ENCODE data around the gene FFAR1.

Gene FFAR1

DNA sequence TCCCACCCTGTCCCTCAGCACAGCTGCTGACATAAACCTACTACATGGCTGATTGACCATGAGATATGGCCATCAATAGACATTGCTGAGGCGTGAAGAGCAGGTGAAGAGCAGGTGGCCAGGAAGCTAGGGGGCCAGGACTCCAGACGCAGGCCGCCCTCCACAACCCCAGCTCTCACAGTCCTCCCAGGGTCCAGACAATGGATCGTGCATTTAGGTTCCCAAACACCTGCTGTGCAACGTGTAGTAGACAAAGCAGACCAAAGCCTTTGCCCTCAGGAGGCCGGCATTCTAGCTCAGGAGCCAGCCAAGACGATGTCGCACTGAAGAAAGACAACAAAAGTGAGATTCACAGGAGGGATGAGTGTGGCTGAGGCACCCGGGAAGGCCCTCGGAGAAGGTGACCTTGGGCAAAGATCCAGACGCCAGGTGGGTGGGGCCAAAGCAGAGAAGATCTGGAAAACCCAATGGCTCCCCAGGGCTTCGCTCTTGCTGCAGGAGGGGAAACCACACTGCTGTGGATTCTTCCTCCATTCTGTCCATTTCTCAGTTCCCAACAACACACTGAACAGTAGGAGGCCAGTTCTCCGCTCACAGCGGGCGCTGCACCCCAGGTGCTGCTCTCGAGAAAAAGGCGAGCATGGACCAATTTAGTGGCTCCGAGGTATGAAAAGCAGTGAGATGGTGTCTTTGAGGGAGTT, 1.4 kb downstream of the FFAR1 start:
- peaks cover 19% of the 10 kb centered on the region for H3K4me1 ChIP-seq (ENCODE audit: insufficient read depth, low read length)
- peaks cover 19% of the 10 kb centered on the region for H3K27me3 ChIP-seq (ENCODE audit: insufficient read depth, low read length, poor library complexity)
- no peak for ATAC-seq (ENCODE audit: insufficient read depth, low read depth)
- no peak overlapping the region for H3K27ac ChIP-seq (ENCODE audit: low read length)
- no peak overlapping the region for H3K4me2 ChIP-seq (ENCODE audit: insufficient read depth, low read length)
- H3K9me3 ChIP-seq (ENCODE audit: insufficient read depth, low read length, severe bottlenecking): no peaks in the 10 kb centered on the region
- no peak overlapping the region for H2AFZ ChIP-seq (ENCODE audit: low read depth, low read length)
- TF ChIP-seq, protein P1, sequence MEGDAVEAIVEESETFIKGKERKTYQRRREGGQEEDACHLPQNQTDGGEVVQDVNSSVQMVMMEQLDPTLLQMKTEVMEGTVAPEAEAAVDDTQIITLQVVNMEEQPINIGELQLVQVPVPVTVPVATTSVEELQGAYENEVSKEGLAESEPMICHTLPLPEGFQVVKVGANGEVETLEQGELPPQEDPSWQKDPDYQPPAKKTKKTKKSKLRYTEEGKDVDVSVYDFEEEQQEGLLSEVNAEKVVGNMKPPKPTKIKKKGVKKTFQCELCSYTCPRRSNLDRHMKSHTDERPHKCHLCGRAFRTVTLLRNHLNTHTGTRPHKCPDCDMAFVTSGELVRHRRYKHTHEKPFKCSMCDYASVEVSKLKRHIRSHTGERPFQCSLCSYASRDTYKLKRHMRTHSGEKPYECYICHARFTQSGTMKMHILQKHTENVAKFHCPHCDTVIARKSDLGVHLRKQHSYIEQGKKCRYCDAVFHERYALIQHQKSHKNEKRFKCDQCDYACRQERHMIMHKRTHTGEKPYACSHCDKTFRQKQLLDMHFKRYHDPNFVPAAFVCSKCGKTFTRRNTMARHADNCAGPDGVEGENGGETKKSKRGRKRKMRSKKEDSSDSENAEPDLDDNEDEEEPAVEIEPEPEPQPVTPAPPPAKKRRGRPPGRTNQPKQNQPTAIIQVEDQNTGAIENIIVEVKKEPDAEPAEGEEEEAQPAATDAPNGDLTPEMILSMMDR (IDR thresholded peaks at IDR 0.05; ENCODE audit: borderline replicate concordance, extremely low read depth, low read length, poor library complexity, severe bottlenecking): no peak
- no peak for TF ChIP-seq EZH2 (IDR thresholded peaks at IDR 0.05; ENCODE audit: borderline replicate concordance, low read depth, low read length, severe bottlenecking)
- no peaks in the 10 kb centered on the region for H3K79me2 ChIP-seq (ENCODE audit: insufficient read depth, low read length)
- no peak overlapping the region for H3K4me3 ChIP-seq (ENCODE audit: low read depth in 1 of 2, low read length in 2 of 2)
- no peaks in the 10 kb centered on the region for H3K36me3 ChIP-seq (ENCODE audit: insufficient read depth, low read length)
- no peak for DNase-seq
- H4K20me1 ChIP-seq (ENCODE audit: insufficient read depth, low read length): no peaks in the 10 kb centered on the region
- H3K9ac ChIP-seq (ENCODE audit: low read depth, low read length): no peak overlapping the region

DNA sequence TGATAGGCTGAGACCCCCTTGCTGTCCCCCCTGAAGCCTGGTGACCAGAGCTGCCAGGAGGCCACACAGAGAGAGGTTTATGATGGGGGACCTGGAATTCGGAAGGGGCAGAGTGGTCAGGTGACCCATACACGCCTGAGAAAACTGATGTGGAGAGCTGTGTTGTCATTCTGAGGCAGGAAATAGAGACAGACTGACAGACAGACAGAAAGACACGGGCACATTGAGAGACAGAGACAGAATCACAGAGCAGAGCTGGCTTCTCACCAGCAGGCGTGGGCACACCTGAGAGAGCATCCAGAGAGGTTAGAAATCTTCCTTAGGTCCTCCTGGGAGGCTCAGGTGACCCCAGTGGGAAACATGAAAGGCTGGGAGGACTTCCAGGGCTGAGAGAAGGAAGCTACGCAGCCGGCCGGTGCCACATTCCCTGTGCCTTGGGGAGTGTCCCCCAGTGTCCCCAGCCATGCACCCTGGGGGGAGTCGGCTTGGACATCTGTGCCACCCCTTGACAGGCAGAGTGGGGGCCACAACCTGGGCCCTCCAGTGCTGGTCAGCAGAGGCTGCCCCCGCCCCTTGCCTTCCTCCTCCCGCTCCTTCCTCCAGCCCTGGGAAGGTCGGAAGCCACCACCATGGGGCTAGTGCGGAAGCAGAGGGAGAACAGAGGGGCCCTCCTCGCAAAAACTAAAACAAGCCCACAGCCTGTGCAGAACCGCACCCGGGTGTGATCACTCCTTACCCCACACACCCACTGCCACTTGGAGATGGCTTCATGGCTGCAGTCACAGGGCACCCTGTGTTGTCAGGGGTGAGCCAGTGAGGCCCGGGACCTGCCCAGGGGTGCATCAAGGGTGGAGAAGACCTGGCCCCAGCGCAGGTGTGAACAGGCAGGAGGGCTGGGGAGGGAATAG, 2.2 kb downstream of the FFAR1 start:
- Histone ChIP-seq H3K4me1 (ENCODE audit: insufficient read depth, low read length) (peaks cover 19% of the 10 kb centered on the region), H3K27ac (ENCODE audit: low read length) (no peak overlapping the region), H3K9me3 (ENCODE audit: insufficient read depth, low read length, severe bottlenecking) (no peaks in the 10 kb centered on the region), H3K4me2 (ENCODE audit: insufficient read depth, low read length) (no peak overlapping the region), H4K20me1 (ENCODE audit: insufficient read depth, low read length) (no peaks in the 10 kb centered on the region), H2AFZ (ENCODE audit: low read depth, low read length) (no peak overlapping the region), H3K79me2 (ENCODE audit: insufficient read depth, low read length) (no peaks in the 10 kb centered on the region), H3K4me3 (ENCODE audit: low read depth in 1 of 2, low read length in 2 of 2) (no peak overlapping the region), H3K36me3 (ENCODE audit: insufficient read depth, low read length) (no peaks in the 10 kb centered on the region), H3K27me3 (ENCODE audit: insufficient read depth, low read length, poor library complexity) (peaks cover 19% of the 10 kb centered on the region), H3K9ac (ENCODE audit: low read depth, low read length) (no peak overlapping the region)
- ATAC-seq (ENCODE audit: insufficient read depth, low read depth) (no peak), DNase-seq (no peak)
- no peak for TF ChIP-seq EZH2 (IDR thresholded peaks at IDR 0.05; ENCODE audit: borderline replicate concordance, low read depth, low read length, severe bottlenecking)
- TF ChIP-seq, protein P1 (IDR thresholded peaks at IDR 0.05; ENCODE audit: borderline replicate concordance, extremely low read depth, low read length, poor library complexity, severe bottlenecking): no peak

DNA sequence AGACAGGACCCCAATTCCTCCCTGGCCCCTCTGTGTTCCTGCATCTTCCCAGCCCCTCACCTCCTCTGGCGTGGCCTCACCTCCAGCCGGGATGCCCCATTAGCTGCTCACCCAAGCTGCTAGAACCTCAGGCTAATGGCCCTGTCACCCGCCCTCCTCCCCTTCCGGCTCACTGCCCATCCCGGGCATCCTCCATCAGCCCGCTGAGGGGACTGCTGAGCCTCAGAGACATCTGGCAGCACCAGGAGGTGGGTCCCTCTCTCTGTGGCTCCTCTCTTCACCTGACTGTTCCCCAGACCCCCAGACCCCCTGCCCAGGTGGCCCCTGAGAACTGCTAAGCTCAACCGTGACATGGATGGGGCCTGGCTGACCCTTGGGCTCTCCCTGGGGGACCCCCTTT, 2.9 kb downstream of the FFAR1 start:
- Histone ChIP-seq H3K79me2 (ENCODE audit: insufficient read depth, low read length) (no peaks in the 10 kb centered on the region), H3K27me3 (ENCODE audit: insufficient read depth, low read length, poor library complexity) (peaks cover 19% of the 10 kb centered on the region), H3K4me2 (ENCODE audit: insufficient read depth, low read length) (no peak overlapping the region), H3K4me3 (ENCODE audit: low read depth in 1 of 2, low read length in 2 of 2) (no peak overlapping the region), H3K9ac (ENCODE audit: low read depth, low read length) (no peak overlapping the region), H3K4me1 (ENCODE audit: insufficient read depth, low read length) (peaks cover 19% of the 10 kb centered on the region), H2AFZ (ENCODE audit: low read depth, low read length) (no peak overlapping the region), H3K27ac (ENCODE audit: low read length) (no peak overlapping the region), H3K9me3 (ENCODE audit: insufficient read depth, low read length, severe bottlenecking) (no peaks in the 10 kb centered on the region), H3K36me3 (ENCODE audit: insufficient read depth, low read length) (no peaks in the 10 kb centered on the region), H4K20me1 (ENCODE audit: insufficient read depth, low read length) (no peaks in the 10 kb centered on the region)
- TF ChIP-seq, protein P1 (IDR thresholded peaks at IDR 0.05; ENCODE audit: borderline replicate concordance, extremely low read depth, low read length, poor library complexity, severe bottlenecking): no peak
- TF ChIP-seq EZH2 (IDR thresholded peaks at IDR 0.05; ENCODE audit: borderline replicate concordance, low read depth, low read length, severe bottlenecking): no peak
- ATAC-seq (ENCODE audit: insufficient read depth, low read depth) (no peak), DNase-seq (no peak)

All from DND-41 (cell line).